Panc1 (cell line): ENCODE measurements around the gene DNAJC27. TPM values are rescaled to one million over a fixed set of nuclear protein-coding genes. Genes with fewer than 3 reads are reported as not detected.

Experiments used
- ATAC-seq: fragments of 200-7000 bp; cut with Tn5 transposase; 2 replicates; pipeline ENCODE4 v1.9.1; 2020; ENCODE audit warnings: mild to moderate bottlenecking, moderate library complexity
- BruUV-seq: library from RNA; stranded (reverse); fragments of 400-500 nt; replicated peaks from 2 replicates; lab custom pipeline; 2021; lab: Mats Ljungman, UMichigan
- CTCF ChIA-PET: fragments of 300-600 bp; sonication (Branson Sonifier 250); formaldehyde crosslinking; loops from one replicate; lab custom pipeline; 2022; ENCODE audit warnings: antibody characterized with exemption; lab: Charles Lee
- POLR2A ChIA-PET: fragments of 300-600 bp; sonication (Branson Sonifier 250); formaldehyde crosslinking; loops from one replicate; lab custom pipeline; 2022; ENCODE audit warnings: antibody characterized with exemption; lab: Charles Lee
- DNase-seq: peaks from one replicate; pipeline ENCODE4 v3.0.0-alpha.2; 2010; ENCODE audit warnings: low read depth, low spot score
- H3K27ac ChIP-seq: 2 replicates; pipeline ENCODE4 v1.5.1; 2011; ENCODE audit warnings: mild to moderate bottlenecking, low read length, inconsistent platforms
- H3K27me3 ChIP-seq: fragments of 200-500 bp; sonication (Bioruptor generic); 2 replicates; pipeline ENCODE4 v1.6.0; 2014; ENCODE audit warnings: low read length, inconsistent platforms; ENCODE audit not compliant: control insufficient read depth, insufficient read depth
- H3K36me3 ChIP-seq: fragments of 200-500 bp; sonication (Bioruptor generic); 2 replicates; pipeline ENCODE4 v1.5.1; 2014; ENCODE audit warnings: inconsistent platforms, mild to moderate bottlenecking, low read length, moderate library complexity; ENCODE audit not compliant: control insufficient read depth, insufficient read depth
- H3K4me1 ChIP-seq: 2 replicates; pipeline ENCODE4 v1.5.1; 2011; ENCODE audit warnings: inconsistent platforms, mild to moderate bottlenecking, low read length, moderate library complexity; ENCODE audit not compliant: control insufficient read depth, insufficient read depth
- H3K4me3 ChIP-seq, 2 experiments: 2 replicates each; pipeline ENCODE4 v1.5.1; 2011 to 2012; ENCODE audit warnings: low read depth in 2 of 2, low read length in 2 of 2, mild to moderate bottlenecking in 2 of 2, inconsistent platforms in 1 of 2, moderate library complexity in 1 of 2
- H3K9me3 ChIP-seq: fragments of 200-500 bp; sonication (Bioruptor generic); 2 replicates; pipeline ENCODE4 v1.5.1; 2014; ENCODE audit warnings: low read depth, mild to moderate bottlenecking, inconsistent platforms, low read length, moderate library complexity; ENCODE audit not compliant: control insufficient read depth, insufficient read depth
- POLR2AphosphoS5 ChIP-seq: IDR thresholded peaks from 2 replicates; pipeline ENCODE4 v1.6.1; 2012; ENCODE audit warnings: mild to moderate bottlenecking, low read depth, low read length, moderate library complexity
- SIN3A ChIP-seq: IDR thresholded peaks from 2 replicates; pipeline ENCODE4 v1.6.1; 2012; ENCODE audit warnings: low read depth, mild to moderate bottlenecking, low read length, moderate library complexity, borderline replicate concordance; ENCODE audit not compliant: insufficient read depth
- TCF7L2 ChIP-seq: IDR thresholded peaks from 2 replicates; pipeline ENCODE4 v1.6.1; 2011; ENCODE audit warnings: mild to moderate bottlenecking, low read depth, low read length, inconsistent platforms
- in situ Hi-C: cut with HindIII; loops from 2 replicates; pipeline ENCODE4 v1.10.0; 2016; ENCODE audit warnings: low sequenced_read_pairs, low pct_unique_long_range_greater_than_20kb
- intact Hi-C: fragments of 100-400 bp; cut with micrococcal nuclease; formaldehyde crosslinking; loops from one replicate; pipeline ENCODE4 v1.10.0; 2022; ENCODE audit not compliant: unreplicated experiment
- total RNA-seq: library from RNA; stranded (reverse); gene quantifications from one replicate; pipeline ENCODE4 v1.2.1, GENCODE V29; 2021; ENCODE audit not compliant: unreplicated experiment
- TF ChIP-seq, protein P1 (sequence below): fragments of 450-650 bp; IDR thresholded peaks from 2 replicates; pipeline ENCODE4 v1.5.1; 2017; ENCODE audit warnings: mild to moderate bottlenecking
- TF ChIP-seq, protein P2 (sequence below), 2 experiments: IDR thresholded peaks; 2 replicates each; pipeline ENCODE4 v1.6.1; 2011 to 2012; ENCODE audit warnings: low read depth in 2 of 2, control low read depth in 1 of 2, low read length in 1 of 2, mild to moderate bottlenecking in 1 of 2, moderate library complexity in 1 of 2; ENCODE audit not compliant: insufficient read depth in 1 of 2

DNAJC27 gene
- total RNA-seq, 1 experiment from 2014 or later, result 4.9 TPM

DNA sequence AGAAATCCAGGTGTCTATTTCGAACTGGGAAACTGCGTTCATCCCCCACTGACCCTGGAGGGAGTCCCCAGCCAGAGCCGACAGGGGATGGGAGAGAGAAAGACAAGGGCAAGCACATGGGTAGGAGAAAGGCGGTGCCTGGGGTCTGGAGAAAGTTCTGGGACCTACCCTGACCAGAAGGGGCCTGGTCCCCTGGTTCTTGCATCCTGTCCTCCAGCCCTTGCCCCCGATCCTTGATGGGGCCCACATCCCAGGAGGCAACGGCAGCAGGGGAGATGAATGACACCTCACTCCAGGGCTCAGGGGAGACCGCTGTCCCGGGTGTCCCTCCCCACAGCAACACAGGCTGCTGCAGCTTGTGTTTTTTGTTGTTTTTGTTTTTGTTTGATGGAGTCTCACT is 56.6 kb downstream of the DNAJC27 start:
- ChIA-PET CTCF (no interaction called here), POLR2A (no interaction called here)
- intact Hi-C loops (no loop called here), in situ Hi-C loops (no loop called here)
- no TSS peak for BruUV-seq
- no peak for DNase-seq
- Histone ChIP-seq H3K27ac (no peak overlapping the region), H3K9me3 (no peaks in the 10 kb centered on the region), H3K4me3 (no peak overlapping the region), H3K36me3 (no peaks in the 10 kb centered on the region), H3K4me1 (0 out of 2 replicates have a peak, but pooled peaks cover 3% of the 10 kb centered on the region), H3K27me3 (no peaks in the 10 kb centered on the region)
- TF ChIP-seq POLR2AphosphoS5 (no peak), SIN3A (no peak), TCF7L2 (no peak)
- TF ChIP-seq, protein P1, sequence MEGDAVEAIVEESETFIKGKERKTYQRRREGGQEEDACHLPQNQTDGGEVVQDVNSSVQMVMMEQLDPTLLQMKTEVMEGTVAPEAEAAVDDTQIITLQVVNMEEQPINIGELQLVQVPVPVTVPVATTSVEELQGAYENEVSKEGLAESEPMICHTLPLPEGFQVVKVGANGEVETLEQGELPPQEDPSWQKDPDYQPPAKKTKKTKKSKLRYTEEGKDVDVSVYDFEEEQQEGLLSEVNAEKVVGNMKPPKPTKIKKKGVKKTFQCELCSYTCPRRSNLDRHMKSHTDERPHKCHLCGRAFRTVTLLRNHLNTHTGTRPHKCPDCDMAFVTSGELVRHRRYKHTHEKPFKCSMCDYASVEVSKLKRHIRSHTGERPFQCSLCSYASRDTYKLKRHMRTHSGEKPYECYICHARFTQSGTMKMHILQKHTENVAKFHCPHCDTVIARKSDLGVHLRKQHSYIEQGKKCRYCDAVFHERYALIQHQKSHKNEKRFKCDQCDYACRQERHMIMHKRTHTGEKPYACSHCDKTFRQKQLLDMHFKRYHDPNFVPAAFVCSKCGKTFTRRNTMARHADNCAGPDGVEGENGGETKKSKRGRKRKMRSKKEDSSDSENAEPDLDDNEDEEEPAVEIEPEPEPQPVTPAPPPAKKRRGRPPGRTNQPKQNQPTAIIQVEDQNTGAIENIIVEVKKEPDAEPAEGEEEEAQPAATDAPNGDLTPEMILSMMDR, result no peak
- TF ChIP-seq, protein P2, sequence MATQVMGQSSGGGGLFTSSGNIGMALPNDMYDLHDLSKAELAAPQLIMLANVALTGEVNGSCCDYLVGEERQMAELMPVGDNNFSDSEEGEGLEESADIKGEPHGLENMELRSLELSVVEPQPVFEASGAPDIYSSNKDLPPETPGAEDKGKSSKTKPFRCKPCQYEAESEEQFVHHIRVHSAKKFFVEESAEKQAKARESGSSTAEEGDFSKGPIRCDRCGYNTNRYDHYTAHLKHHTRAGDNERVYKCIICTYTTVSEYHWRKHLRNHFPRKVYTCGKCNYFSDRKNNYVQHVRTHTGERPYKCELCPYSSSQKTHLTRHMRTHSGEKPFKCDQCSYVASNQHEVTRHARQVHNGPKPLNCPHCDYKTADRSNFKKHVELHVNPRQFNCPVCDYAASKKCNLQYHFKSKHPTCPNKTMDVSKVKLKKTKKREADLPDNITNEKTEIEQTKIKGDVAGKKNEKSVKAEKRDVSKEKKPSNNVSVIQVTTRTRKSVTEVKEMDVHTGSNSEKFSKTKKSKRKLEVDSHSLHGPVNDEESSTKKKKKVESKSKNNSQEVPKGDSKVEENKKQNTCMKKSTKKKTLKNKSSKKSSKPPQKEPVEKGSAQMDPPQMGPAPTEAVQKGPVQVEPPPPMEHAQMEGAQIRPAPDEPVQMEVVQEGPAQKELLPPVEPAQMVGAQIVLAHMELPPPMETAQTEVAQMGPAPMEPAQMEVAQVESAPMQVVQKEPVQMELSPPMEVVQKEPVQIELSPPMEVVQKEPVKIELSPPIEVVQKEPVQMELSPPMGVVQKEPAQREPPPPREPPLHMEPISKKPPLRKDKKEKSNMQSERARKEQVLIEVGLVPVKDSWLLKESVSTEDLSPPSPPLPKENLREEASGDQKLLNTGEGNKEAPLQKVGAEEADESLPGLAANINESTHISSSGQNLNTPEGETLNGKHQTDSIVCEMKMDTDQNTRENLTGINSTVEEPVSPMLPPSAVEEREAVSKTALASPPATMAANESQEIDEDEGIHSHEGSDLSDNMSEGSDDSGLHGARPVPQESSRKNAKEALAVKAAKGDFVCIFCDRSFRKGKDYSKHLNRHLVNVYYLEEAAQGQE (IDR thresholded peaks at IDR 0.05; ENCODE audit: insufficient read depth in 1 of 2, low read depth in 2 of 2, low read length in 1 of 2), result no peak
- ATAC-seq, result no peak

DNA sequence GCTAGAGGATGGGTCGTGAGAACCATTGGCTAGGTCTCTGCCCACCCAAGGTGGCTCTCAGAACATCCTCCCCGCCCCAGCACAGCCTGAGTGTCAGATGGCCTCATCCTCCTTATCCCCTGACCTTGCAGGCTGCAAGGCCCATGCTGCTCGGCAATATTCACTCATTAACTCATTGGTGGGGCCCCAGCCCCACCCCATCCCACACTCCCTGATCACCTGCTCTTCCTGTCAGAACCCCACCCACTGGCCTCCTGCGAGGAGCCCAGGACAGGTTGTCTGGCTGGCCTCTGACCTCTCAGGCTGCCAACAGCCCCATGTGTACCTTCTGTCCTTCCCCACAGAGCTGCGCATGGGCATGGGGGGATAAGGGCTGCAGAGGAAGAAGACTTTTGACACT is 57.0 kb downstream of the DNAJC27 start:
- DNase-seq (no peak), ATAC-seq (no peak)
- Histone ChIP-seq H3K27ac (no peak overlapping the region), H3K4me1 (0 out of 2 replicates have a peak, but pooled peaks cover 3% of the 10 kb centered on the region), H3K4me3 (no peak overlapping the region), H3K9me3 (no peaks in the 10 kb centered on the region), H3K36me3 (no peaks in the 10 kb centered on the region), H3K27me3 (no peaks in the 10 kb centered on the region)
- CTCF ChIA-PET, result no interaction called here
- in situ Hi-C loops, result no loop called here
- TF ChIP-seq, protein P1, result no peak
- TF ChIP-seq SIN3A, result no peak
- intact Hi-C loops, result no loop called here
- BruUV-seq, result no TSS peak
- POLR2A ChIA-PET, result no interaction called here
